Colon (tissue), 2 donors: ENCODE results near the gene WNT5B.

Source experiments
- FAIRE-seq: peaks from 2 replicates; lab custom pipeline; 2012; peaks lifted over from hg19 to GRCh38; lab: Jason Lieb, UNC
- donor health status: control.
- donor health status: control.

WNT5B gene

DNA sequence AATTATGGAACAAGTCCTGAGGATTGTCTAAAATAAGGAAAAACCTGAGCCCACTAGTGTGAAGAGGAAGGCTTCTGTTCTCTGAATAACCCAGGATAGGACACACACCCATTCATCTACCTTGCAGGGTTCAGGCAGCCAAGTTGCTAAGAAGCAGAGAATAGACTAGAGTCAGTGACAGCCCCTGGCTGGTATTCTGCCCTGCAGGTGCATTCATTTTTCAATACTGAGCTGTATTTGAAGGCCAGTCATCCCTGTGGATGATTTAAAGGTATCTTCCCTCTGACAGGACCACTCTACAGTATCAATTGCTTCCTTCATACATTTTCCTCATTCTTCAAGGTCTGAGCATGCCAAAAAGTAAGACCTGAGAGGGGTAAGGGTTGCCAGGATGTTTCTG lies 22.9 kb downstream of the WNT5B start:
- FAIRE-seq, result no peak

DNA sequence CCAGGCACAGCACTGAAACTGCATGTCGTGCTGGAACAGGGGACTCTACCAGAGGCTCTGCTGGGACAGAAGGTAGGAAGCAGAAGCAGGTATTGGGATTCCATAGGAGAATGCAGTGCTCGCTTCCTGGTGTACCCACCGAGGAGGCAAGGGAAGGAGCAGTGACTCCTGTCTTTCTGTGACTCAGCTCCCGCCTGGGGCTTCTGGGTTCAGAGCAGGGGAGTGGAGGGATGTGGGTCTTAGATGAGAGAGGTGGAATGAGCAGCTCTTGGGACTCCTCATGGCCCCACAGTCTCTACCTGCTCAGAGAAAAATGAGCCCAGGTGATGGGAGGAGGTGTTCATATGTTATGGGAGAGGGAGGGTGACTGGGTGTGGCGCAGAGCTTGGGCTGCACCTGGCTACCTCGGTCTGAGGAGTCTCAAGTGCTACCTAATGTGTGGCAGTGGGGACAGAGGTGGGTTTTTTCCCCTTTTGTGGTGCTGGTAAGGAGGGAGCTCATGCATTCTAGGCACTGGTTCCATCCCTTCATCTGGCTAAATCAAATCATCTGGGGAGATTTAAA lies 26.3 kb downstream of the WNT5B start:
- FAIRE-seq, result no peak

DNA sequence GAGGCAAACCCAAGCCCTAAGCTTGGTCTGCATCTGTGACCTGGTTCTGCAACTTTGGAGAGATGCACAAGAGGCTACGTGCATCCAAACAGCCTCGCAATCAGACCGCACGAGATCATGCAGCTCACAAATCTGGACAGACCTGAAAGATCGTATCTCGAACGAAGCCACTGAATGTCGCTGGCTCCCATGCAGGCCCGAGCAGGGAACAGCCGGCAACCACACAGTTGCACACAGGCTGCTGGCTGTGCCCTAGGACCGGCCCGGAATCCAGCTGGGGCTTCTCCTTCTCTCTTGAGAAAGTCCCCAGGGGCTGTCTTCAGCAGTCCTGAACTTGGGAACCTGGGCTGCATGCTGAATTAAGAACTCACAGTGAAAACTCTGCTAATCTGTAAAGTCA lies 27.9 kb downstream of the WNT5B start:
- FAIRE-seq, result no peak

DNA sequence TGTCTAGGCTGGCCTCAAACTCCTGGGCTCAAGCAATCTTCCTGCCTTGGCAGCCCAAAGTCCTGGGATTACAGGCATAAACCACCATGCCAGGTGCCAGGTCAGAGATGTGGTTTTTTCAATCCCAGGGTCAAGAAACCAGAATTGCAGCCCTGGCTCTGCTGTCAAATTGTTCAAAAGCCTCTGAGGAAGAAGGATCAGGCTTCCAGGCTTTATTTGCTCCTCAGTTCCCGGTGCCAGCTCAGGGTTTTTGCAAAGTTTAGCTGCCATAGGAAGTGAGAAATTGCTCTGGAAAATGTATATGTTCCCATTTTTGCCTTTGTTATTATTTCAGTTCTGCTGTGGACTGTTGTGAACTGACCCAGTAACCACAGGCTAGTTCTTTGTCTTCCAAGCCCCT lies 28.7 kb downstream of the WNT5B start:
- no peak for FAIRE-seq

DNA sequence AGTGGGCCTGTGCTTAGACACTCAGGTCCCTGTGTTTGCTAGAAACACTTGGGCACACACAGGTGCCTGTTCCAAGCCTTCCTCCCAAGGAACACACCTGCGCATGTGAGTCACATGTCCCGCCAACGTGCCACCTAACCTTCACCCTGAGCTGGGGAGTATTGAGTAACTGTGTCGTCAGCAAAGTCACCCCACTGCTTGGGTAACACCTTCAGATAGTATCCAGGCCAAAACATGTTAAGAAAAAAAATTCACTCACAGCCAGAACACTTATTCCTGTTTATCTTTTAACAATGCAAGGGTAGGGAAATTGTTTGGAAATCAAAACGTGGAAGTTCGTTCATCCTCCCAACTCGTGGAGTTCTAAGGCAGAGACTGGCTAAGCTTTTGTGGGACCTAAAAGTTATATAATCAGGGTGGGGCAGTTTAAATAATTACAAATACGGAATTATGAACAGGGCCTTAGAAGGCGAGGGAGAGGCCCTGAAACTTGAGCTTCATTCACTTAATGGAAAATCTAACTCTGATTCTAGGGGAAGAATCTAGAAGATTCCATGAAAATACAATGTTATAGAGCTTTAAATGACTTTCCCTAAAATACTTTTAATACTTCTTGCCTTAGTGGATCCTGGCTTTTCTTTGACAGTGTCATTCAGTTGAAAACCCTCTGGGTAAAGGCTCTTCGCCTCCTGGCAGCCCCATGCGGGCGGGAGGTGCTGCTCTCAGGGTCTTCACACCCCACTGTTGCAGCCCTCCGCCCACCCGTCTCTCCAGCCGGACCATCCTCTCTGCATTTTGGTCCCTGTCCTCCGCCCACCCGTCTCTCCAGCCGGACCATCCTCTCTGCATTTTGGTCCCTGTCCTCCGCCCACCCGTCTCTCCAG lies 31.5 kb downstream of the WNT5B start:
- FAIRE-seq, result no peak

DNA sequence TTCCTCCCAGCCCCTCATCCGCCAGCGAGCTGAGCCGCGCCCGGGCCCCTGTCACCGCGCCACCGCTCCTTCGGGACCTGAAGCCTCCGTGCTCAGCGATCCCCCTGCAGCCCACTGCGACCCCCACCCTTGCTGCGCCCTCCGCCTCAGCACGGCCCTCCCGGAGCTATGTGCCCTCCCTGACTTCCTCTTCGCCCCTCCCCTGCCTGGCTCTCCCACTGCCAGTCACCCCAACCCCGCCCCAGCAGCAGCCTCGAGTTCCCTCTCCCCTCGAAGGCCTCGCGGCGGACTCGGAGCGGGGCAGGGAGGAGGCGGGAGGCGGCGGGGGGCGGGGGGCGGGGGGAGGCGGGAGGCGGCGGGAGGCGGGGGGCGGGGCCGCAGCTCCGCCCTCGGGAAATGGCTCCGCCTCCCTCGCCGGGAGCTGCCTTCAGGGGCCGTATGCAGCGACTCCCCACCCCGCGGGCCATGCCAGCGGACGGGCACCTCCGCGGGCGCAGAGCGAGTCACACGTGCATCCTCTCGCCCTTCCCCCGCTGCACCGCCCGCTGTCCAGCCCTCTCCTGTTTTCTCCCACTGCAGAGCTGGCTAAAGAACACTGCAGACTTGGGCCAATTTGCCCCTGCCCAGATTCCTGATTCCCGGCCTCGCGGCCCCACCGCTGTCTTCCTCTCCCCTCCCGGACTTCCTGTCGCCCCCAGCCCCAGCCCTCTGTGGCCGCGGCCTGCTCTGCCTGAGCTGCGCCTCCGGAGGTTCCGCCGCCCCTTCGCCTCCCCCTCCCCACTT lies 32.7 kb downstream of the WNT5B start:
- FAIRE-seq, result no peak

DNA sequence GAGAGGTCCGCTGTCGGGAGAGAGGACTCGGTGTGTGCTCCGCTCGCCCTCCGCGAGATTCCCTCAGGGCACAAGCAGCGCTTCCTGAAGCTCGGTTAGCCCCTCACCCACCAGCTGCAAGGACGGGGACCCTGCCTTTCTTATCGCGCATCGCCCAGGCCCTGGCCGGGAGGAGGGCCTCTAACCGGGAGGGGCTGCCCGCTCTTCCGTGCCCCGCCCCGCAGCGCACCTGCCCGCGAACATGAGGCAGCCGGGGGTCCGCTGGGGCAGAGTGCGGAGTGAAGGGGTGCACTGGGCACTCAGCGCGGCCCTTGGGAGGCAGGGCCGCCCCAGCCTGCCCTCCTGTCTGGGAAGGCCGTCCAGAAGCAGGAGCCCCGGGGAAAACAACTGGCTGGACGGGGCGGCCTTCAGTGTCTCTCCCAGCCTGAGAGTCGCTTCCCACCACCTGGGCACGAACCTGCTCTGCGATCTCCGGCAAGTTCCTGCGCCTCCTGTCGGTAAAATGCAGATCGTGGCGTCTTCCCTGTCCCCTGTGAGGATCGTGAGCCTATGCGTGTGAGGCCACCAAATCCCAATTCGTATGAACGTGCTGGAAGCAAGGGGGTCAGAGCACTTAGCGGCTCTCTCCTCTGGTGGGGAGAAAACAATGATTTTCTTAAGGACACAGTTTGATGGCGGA lies 33.9 kb downstream of the WNT5B start:
- FAIRE-seq, result no peak

DNA sequence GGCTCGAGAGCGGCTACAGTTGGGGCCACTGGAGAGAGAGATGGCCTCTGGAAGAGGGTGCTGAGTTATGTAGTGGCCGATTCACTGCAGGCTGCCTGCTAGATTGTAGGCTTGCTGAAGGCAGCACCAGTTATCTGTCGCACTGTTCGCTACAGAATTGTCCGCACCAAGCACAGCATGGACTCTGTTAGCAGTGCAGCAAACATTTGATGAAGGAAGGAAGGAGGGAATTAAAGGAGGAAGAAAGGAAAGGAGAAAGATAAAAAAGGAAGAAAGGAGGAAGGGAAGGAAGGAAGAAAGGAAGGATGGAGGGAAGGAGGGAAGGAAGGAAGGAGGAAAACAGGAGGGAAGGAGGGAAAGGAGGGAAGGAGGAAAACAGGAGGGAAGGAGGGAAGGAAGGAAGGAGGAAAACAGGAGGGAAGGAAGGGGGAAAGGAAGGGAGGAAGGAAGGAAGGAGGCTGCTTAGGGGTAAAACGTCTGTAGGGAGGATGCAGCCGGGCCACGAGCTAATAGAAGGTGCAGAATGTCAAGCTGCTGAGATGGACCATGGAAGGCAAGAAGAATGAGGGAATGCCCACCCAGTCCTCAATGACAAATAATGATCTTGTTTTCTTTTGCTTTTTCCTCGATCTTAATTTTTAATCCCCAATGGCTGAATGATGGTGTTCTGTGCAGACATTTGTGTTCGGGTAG lies 34.6 kb downstream of the WNT5B start:
- FAIRE-seq, result no peak

DNA sequence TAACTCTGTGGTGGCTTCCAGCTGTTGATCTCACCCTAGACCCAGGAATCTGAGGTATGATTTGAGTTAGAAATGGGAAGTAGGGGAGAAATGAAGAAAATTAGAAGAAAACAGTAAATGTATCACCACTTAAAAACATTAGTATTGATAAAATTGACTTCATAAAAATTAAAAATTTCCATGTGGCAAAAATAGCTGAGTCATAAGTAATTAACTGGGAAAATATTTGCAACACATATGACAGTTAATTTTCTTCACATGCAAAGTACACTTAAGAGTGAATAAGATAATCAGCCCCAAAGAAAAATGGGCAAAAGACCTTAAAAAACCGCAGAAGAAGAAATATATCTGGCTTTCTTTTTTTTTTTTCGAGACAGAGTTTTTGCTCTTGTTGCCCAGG lies 36.3 kb downstream of the WNT5B start:
- no peak for FAIRE-seq

DNA sequence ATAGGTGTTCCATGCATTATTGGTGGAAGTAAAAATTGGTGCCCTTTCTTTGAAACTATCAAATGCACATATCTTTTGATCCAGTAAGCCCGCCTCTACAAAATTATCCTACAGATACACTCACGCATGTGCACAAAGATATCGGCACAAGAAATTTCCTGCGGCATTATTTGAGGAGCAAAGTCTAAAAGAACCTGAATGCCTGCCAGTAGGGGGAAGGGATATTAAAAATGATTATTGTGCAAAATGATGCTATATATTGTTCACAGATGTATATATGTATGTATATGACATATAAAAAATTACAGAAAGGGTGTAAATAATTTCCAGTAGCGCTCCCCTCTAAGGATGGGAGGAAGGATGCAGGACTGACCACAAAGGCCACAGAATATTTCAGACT lies 37.2 kb downstream of the WNT5B start:
- FAIRE-seq, result no peak

DNA sequence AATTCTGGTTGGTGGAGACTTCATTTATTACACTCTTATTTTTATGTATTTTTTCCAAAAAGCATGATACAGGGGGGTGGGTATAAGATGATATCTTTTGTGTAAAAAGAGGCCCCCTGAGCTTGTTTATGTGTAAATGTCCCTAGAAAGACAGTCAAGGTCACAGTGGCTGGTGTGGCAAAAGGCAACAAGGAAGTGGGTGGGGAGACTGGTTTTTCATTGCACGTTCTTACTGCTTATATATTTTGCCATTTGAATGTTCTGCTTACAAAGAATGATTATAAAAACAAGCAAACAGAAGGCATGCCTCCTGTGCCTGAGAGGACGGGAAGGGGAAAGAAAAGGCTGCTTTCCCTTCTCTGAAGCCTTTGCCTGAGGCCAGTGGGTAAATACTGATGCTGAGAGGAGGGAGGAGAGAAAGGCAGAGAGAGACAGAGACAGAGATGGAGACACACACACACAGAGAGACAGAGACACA lies 37.7 kb downstream of the WNT5B start:
- no peak for FAIRE-seq

DNA sequence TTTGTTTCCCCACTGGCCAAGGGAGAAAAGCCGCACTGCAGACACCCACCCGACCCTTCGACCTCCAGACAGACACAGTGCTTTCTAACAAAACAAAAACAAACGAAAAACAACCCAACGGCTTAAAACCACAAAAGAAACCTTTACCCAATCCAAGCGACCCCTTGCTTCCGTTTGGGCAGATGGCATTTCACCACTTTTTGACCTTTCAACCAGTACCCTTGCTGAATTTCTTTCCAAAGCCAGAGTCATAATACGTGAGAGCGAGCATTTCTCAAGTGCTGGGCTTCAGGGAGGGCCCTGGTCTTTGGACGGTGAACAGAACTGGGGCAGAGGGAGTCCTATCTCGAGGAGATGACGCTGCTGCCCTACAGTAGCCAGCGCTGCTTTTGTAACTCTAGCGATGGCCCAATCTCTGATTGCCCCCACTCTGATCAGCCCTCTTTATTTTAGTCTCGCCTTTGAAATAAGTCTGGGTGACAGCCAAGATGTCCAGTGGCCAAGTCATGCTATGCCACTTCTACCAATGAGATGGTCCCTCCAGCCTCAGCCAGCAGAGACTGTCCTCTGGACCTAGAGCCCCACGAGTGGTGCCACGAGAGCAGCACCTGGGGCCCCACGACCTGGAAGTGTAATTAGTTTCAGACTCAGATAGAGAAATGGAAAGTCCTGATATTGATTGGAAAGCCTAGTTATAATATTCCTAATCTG lies 40.0 kb downstream of the WNT5B start:
- FAIRE-seq, result no peak

DNA sequence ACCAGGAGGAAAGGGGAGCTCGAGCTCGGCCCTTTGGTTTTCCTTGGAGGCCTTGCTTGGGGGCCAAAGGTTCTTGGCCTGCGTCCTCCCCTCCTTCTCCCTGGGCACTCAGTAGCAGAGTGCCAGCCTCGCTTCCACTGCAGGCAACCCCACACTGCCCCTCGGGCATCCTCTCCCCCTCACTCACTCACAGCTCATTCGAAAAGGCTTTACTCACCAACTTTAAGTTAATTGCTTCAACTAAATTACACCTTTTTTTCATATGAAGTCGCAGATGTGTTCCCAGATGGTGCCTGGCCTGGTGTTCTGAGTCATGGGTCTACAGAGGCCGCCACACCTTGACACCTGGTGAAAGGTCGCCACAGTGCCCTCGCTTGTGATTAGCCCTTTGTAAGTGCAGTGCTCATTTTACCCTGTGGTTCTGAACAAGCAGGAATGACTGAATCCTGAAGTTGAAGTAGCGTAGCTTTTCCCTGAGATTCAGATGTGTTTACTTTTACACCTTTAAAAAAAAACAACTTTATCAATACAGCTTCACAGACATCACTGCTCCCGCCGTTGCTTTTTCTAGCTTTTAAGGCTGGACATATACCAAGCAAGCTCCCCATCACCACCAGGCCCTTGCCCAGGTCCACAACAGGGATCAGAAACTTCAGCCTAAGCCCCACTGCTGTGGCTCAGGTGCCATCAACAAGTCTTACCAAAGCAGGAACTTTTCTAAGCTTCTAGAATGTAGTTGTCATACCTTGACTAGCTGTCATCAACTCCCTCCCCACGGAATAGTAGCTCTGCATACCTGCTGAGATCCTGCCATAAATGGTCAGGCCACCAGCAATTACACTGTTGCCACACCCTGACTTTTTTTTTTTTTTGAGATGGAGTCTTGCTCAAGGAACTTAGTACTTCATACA lies 41.6 kb downstream of the WNT5B start:
- FAIRE-seq, result no peak

DNA sequence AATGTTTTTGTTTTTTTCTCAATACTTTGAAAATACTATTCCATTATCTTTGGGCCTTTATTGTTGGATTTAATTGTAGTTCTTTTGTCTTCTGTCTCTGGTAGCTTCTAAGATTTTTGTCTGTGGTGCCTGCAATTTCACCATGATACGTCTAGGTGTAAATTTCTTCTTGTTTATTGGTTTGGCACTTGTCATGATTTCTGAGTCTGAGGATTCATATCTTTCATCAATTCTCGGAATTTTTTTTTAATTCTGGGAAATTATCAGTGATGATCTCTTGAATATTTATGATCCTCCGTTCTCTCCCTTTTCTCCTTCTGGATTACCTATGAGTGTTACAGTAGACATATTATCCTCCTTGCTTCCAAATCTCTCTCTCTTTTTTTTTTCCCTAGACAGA lies 47.0 kb downstream of the WNT5B start:
- FAIRE-seq, result no peak

DNA sequence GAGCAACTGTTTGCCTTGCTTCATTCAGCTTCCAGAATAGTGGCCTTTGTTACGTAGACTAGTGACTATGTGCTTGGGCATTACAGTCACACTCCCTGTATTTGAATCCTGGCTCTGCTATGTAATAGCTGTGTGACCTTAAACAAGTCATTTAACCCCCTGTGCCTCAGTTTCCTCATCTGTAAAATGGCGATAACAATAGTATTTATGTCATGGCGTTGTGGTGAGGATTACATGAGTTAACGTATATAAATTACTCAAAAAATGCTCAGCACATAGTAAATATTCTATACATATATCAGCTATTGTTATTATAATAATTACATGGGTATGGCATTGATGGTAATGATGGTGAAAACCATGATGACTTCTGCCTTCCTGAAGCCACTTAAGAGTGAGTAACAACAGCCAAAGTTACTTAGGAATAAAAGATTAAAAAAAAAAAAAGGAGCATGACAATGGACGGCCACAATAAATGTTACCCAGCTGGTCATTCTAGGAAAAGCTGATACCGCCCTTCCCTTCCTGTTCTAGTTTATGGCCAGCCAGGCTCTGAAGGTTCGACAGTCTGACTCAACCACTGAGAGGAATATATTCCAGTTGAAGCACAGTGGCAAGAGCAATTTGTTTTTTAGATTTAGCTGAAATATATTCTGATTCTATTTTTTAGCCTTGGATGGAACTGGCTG lies 51.9 kb downstream of the WNT5B start:
- FAIRE-seq, result peak; percentile 21

DNA sequence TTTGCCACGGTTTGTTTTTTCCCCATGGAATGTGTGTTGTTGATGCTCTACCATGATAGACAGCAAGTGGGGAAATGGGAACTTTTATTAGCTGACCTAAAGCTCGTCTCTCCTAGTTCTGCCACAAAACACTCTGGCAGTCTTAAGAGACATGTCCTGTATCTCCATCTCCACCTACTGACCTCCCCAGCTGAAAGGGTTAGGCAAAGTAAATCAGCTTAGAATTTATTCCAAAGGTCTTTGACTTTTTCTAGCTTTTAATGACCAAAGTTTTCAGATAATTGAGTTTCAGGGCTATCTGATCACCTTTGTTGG lies 52.4 kb downstream of the WNT5B start:
- no peak for FAIRE-seq

DNA sequence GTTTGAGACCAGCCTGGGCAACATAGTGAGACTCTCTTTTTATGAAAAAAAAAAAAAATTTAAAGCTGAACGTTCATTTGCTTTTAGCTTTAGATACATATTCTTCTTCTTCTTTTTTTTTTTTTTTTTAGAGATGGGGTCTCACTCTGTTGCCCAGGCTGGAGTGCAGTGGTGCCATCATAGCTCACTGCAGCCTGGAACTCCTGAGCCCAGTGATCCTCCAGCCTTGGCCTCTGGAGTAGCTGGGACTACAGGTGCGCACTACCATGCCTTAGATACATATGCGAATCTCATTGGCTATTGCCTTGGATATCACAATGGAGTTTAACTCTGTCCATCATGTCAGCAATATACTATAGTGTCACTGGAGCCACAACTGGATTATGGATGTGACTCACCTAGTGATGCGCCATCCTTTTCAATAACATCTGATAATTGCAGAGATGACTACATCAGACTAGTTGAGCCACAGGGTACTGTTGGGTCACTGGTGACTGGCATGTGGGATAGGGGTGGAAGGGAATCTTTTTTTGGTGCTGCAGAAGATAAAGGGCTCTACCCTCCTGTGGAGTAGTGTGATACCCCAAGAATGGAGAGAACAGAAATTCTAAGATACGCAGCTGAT lies 59.2 kb downstream of the WNT5B start:
- no peak for FAIRE-seq

DNA sequence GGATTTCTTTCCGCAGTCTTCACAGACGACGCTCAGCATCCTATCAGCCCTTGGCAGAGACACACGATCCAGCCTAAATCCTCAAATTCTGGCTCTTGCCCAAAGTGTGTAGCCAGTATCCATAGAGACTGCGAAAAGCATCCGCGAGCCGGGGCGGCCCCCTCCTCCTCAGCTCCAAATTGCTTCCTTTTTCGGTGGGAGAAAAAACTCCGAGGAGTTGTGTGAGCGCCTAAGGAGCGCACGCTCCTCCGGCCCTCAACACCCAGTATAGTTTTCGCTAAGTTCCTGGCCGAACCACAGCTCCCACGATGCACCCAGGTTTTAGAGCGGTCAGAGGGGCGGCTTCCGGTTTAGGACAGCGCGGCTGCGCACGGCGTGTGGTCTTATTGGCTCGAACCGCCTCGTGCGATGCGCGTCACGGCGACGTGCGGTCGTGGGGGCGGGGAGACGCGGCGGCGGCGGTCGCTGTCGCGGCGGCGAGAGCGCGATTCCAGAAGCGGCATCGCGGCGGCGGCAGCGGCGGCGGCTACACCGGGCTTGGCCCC lies 61.6 kb downstream of the WNT5B start, which contains the start of gene ADIPOR2:
Gene ADIPOR2 (plus strand): TSS at position 493 of the 545 bp plus-strand sequence. CDS start 63,274 bp downstream, outside the sequence.
- no peak for FAIRE-seq
